Ishikawa (cell line): ENCODE data around the gene PLXNA4.

Source experiments
- CEBPB ChIP-seq: IDR thresholded peaks from 2 replicates; pipeline ENCODE4 v1.6.1; 2012
- CREB1 ChIP-seq: IDR thresholded peaks from 2 replicates; pipeline ENCODE4 v1.6.1; 2012; ENCODE audit warnings: low read depth
- EGR1 ChIP-seq: IDR thresholded peaks from 2 replicates; pipeline ENCODE4 v1.6.1; 2012
- EP300 ChIP-seq: IDR thresholded peaks from 2 replicates; pipeline ENCODE4 v1.6.1; 2012; ENCODE audit warnings: borderline replicate concordance
- NFIC ChIP-seq: IDR thresholded peaks from 2 replicates; pipeline ENCODE4 v1.6.1; 2012
- RAD21 ChIP-seq: IDR thresholded peaks from 2 replicates; pipeline ENCODE4 v1.6.1; 2012; ENCODE audit warnings: low read depth
- TAF1 ChIP-seq: IDR thresholded peaks from 2 replicates; pipeline ENCODE4 v1.6.1; 2012; ENCODE audit warnings: low read depth, mild to moderate bottlenecking
- YY1 ChIP-seq: IDR thresholded peaks from 2 replicates; pipeline ENCODE4 v1.6.1; 2012; ENCODE audit warnings: low read depth
- TF ChIP-seq, protein P1 (sequence below): IDR thresholded peaks from 2 replicates; pipeline ENCODE4 v1.6.1; 2012; ENCODE audit warnings: low read depth, mild to moderate bottlenecking
- TF ChIP-seq, protein P2 (sequence below): IDR thresholded peaks from 2 replicates; pipeline ENCODE4 v1.6.1; 2012
- TF ChIP-seq, protein P3 (sequence below): IDR thresholded peaks from 2 replicates; pipeline ENCODE4 v1.6.1; 2012

DNA sequence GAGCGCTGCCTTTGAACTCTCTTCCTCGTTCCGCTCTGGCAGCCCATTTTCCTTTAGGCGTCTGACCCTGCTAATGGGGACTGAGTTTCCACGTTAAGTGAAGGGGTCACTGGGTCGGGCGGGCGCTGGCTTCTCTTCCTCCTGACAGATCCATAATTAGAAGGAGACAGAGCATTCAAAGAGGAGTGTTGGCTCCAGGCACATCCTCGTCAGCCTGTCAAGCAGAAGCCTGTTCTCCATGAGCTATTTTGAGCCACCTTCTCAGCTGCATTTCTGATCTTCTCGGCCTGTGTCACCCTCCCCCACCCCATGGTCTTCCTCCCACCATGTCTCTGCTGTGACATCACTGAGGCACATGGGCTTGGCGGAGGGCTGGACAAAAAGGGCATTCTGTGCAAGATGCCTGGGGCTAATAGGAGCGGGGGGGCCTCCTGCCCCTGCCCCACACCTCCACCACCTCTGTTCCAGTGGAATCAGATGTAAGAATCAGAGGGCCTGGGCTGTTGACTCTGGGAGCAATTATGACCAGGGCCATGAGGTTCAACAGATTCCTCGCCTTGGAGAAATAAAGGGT, 248.1 kb downstream of the PLXNA4 start:
- TF ChIP-seq, protein P1, sequence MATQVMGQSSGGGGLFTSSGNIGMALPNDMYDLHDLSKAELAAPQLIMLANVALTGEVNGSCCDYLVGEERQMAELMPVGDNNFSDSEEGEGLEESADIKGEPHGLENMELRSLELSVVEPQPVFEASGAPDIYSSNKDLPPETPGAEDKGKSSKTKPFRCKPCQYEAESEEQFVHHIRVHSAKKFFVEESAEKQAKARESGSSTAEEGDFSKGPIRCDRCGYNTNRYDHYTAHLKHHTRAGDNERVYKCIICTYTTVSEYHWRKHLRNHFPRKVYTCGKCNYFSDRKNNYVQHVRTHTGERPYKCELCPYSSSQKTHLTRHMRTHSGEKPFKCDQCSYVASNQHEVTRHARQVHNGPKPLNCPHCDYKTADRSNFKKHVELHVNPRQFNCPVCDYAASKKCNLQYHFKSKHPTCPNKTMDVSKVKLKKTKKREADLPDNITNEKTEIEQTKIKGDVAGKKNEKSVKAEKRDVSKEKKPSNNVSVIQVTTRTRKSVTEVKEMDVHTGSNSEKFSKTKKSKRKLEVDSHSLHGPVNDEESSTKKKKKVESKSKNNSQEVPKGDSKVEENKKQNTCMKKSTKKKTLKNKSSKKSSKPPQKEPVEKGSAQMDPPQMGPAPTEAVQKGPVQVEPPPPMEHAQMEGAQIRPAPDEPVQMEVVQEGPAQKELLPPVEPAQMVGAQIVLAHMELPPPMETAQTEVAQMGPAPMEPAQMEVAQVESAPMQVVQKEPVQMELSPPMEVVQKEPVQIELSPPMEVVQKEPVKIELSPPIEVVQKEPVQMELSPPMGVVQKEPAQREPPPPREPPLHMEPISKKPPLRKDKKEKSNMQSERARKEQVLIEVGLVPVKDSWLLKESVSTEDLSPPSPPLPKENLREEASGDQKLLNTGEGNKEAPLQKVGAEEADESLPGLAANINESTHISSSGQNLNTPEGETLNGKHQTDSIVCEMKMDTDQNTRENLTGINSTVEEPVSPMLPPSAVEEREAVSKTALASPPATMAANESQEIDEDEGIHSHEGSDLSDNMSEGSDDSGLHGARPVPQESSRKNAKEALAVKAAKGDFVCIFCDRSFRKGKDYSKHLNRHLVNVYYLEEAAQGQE = no peak
- TF ChIP-seq EP300 = no peak
- no peak for TF ChIP-seq YY1
- TF ChIP-seq TAF1 = no peak
- TF ChIP-seq RAD21 = no peak
- TF ChIP-seq CEBPB = no peak
- TF ChIP-seq NFIC = no peak
- no peak for TF ChIP-seq EGR1
- TF ChIP-seq, protein P2, sequence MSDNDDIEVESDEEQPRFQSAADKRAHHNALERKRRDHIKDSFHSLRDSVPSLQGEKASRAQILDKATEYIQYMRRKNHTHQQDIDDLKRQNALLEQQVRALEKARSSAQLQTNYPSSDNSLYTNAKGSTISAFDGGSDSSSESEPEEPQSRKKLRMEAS = no peak
- TF ChIP-seq CREB1 = no peak
- TF ChIP-seq, protein P3, sequence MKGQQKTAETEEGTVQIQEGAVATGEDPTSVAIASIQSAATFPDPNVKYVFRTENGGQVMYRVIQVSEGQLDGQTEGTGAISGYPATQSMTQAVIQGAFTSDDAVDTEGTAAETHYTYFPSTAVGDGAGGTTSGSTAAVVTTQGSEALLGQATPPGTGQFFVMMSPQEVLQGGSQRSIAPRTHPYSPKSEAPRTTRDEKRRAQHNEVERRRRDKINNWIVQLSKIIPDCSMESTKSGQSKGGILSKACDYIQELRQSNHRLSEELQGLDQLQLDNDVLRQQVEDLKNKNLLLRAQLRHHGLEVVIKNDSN = no peak
